NOMO-1 (cell line): ENCODE data around the gene SH3RF1.
"Not testable (repeated sequence)": the region's sequence is repeated elsewhere in the genome, so short reads cannot be mapped to it uniquely, and the experiment has no call there.

Experiments used
- DNase-seq, 2 experiments: peaks; one replicate each; lab custom pipeline; 2025; ENCODE audit not compliant: unreplicated experiment in 2 of 2; lab: John Stamatoyannopoulos, UW

Gene SH3RF1

DNA sequence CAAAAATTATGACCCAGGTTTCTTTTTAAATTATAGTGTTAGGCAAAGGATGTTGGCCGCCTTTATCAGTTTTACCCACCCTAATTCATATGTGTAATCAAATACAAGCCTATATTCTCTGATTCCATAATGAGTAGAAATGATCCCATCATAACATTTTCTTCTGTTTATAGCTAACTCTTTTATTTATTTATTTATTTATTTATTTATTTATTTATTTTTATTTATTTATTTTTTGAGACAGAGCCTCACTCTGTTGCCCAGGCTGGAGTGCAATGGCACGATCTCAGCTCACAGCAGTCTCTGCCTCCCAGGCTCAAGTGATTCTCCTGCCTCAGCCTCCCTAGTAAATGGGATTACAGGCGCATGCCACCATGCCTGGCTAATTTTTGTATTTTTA is 7.1 kb upstream of the SH3RF1 start:
- not testable (repeated sequence) for DNase-seq

- DNase-seq, result no peak
Measured at GRCh38 chr4:169275180-169275579, 4.4 kb upstream of the SH3RF1 start.

DNA sequence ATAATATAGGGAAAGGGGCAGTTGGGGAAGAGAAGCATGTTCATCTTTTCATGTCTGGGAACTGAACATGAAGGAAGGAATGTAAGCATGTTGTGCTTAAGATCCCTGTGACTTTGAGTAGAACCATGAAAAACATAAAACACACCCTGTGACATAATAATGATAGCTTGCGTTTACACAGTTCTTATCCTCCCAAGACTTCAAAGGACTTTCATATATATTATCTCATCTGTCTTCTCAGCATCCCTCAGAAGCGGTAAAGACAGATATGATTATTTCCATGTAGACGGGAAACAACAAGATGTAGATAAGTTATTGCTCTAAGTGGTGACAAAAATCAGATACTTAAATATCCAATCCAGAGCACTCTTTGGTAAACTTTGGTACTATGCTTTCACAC is 3.3 kb upstream of the SH3RF1 start:
- DNase-seq, result no peak

DNA sequence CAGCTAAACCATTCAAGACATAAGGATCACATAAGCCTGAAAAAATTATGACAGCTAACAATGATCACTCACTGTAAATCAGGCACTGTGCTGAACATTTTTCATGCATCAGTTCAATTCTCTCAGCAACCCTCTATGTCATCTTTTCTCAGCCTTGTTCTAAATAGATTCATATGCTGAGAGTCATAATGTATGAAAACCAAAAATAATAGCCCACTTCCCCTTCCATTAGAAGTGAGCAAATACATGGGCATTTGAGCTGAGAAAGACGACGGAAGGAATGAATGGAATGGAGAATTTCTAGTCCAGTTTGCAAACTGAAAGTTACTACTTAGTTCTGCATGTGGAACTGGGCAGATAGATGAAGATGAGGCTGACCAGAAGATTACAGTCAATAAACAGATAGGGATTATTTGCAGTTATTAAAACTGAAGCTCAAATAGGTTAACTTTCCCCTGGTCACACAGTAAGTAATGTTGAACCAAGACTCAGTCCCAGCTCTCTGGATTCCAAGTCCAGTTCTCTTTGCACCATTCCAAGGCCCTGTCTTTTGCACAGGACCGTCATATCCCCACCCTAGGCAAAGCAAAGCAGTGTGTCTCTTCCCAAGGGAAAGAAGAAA is 1.6 kb upstream of the SH3RF1 start:
- peak in 1 of 2 experiments; percentile 54 for DNase-seq

- DNase-seq, result no peak
Measured at GRCh38 chr4:169271692-169272007, 894 bp upstream of the SH3RF1 start.

- DNase-seq, result peak; percentile 21 to 31
Measured at GRCh38 chr4:169269916-169270809, 593 bp downstream of the SH3RF1 start.

DNA sequence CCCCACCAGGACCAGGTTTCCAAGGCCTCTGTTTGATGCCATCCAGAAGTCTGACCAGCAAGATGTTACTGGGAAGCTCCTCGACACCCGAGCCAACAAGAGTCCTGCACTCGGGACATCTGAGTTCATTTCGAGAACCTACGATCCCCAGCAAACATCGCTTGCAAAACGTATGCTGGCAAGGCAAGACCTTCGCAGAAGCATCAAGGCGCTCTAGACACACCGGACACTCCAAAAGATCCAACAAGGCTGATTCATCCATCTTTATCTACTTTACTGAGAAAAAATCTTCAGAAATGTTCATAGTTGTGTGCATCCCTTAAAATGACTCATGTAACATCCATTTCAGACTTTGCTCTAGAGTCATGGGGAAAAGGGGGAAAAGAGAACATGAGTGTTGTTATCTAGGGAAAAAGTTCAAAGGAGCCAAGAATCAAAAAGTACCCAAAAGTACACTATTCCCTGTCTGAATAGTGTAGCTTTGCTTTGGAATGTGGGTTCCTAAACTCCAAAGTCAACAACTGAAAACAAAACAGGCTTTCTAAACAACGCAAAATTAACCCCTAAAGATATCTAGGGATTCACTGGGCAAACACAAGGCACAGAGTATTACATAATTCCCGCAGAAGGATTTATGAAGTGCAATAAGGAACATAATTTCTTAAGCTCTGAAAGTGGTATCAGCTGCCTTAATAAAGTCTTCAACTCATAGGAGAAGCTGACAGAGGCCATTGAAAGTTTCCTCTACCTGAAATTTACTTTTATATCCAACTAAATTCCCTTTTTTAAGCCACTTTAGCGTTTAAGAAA is 1.6 kb downstream of the SH3RF1 start:
- peak in 1 of 2 experiments; percentile 20 for DNase-seq

- no peak for DNase-seq
Measured at GRCh38 chr4:169267070-169267469, 3.7 kb downstream of the SH3RF1 start.

DNA sequence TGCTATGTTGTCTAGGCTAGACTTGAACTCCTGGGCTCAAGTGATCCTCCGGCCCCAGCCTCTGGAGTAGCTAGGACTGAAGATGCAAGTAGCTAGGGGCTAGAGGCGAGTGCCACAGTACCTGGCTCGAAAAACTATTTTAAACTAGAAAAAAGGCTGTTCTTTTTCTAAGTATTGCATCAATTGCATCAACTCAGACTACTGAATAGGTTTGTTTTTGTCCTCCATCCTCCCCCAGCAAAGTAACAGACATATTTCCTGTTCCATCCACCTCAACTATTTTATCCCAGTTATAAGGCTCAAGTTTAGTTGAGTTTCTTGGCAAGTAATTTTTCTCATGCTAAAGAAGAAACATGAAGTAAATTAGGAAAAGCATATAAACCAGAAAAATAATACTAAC is 4.1 kb downstream of the SH3RF1 start:
- DNase-seq, result no peak

DNA sequence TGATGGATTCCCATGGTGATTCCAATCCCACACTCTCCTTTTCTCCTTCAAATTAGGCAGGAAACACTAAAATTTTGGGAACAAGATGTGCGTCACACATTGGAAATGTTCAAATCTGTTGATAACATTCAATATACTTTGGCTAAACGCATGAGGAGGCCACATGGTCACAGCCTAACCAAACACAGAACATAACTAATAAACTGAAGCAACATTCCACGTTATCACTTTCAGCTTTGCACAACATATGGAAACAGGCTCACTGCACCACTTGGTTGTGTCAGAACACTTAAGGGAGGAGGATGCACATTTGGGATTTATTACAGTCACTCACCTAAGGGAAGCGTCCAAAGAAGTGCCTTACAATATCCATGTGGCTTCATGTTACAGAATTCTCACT is 4.7 kb downstream of the SH3RF1 start:
- DNase-seq, result no peak

- DNase-seq, result no peak
Measured at GRCh38 chr4:169263791-169264392, 6.9 kb downstream of the SH3RF1 start.

- no peak for DNase-seq
Measured at GRCh38 chr4:169260217-169260866, 10.4 kb downstream of the SH3RF1 start.

- no peak for DNase-seq
Measured at GRCh38 chr4:169259271-169259670, 11.5 kb downstream of the SH3RF1 start.

- DNase-seq, result no peak
Measured at GRCh38 chr4:169258141-169258540, 12.6 kb downstream of the SH3RF1 start.

DNA sequence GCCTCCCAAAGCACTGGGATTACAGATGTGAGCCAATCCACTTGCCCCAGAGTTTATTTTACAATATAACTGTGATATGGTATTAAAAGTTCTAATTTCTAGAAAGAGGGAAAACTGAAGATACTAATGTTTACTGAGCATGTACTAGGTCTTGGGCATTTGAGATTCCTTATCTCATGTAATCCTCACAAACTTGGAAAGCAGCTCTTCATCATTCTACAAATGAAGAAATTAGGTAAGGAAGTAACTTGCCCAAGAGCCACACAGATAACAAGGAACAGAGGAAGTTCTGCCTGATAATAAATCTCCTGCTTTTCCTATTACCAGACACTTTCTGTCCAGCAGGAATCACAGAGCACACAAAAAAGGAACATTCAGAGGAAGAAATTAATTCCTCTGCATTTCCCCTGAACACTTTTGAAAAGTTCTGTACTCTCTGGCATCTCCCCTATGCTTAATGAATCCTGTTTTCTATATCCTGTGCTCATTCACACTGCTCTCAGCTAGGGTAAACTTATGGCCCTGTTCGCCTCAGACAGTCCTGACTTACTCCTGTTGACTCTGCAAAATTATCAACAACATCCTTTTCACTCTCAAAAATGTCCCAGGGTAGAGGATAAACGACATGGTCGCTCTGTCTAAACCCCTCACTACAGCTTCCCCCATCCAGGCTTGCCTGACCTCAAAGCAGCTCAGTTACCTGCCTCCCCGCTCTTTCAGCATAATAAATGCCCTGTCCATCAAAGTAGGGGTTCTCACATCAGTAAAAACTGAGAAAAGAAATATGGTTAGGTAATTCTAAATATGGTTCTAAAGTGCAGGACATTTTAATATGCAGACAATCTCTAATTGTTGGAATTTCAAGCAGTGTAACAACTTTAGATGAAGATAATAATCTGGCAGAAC is 13.6 kb downstream of the SH3RF1 start:
- no peak for DNase-seq

GRCh38 chr4:169256101-169256612 is 14.6 kb downstream of the SH3RF1 start:
- no peak for DNase-seq

- DNase-seq, result no peak
Measured at GRCh38 chr4:169254546-169254983, 16.2 kb downstream of the SH3RF1 start.

- DNase-seq, result no peak
Measured at GRCh38 chr4:169253904-169254303, 16.9 kb downstream of the SH3RF1 start.

- no peak for DNase-seq
Measured at GRCh38 chr4:169253113-169253671, 17.6 kb downstream of the SH3RF1 start.
